Coronary artery (tissue), 2 donors: Measurements from ENCODE around the gene PSD2.
A peak's percentile ranks its signal among the peaks of the same experiment; 100 is the strongest.

Experiments
- DNase-seq: peaks from one replicate; pipeline ENCODE4 v3.0.0-alpha.2; 2017; ENCODE audit warnings: low spot score
- H3K27ac ChIP-seq, 2 donors: fragments of 200-600 bp; sonication (generic); one replicate each; pipeline ENCODE4 v1.5.1; 2016 to 2019
- H3K4me3 ChIP-seq: fragments of 200-600 bp; sonication (generic); 2 replicates; pipeline ENCODE4 v1.5.1; 2016; ENCODE audit warnings: mild to moderate bottlenecking, moderate library complexity
- CTCF ChIP-seq: fragments of 200-600 bp; sonication (generic); IDR thresholded peaks from one replicate; pipeline ENCODE4 v1.5.1; 2019; ENCODE audit warnings: antibody characterized with exemption

The PSD2 gene

GRCh38 chr5:139795074-139796001 lies at the start of gene PSD2:
Gene PSD2, plus strand, starts transcription at chr5:139795808. Its CDS starts 13,633 bp downstream, at chr5:139809441.
- no peak for DNase-seq
- no peak for TF ChIP-seq CTCF
- no peak within 1 kb of the TSS for H3K27ac ChIP-seq
- H3K4me3 ChIP-seq: peak within 1 kb of the TSS; percentile 77

- Histone ChIP-seq H3K27ac (peak overlapping the region; percentile 25 to 86), H3K4me3 (peak overlapping the region; percentile 75)
- no peak for DNase-seq
- no peak for TF ChIP-seq CTCF
These were observed 48.7 kb upstream of the PSD2 start for GRCh38 chr5:139746691-139747582.

GRCh38 chr5:139747583-139748504 lies 47.8 kb upstream of the PSD2 start:
- H3K27ac ChIP-seq: peak overlapping the region; percentile 23 to 25
- H3K4me3 ChIP-seq: peak overlapping the region; percentile 75
- no peak for DNase-seq
- no peak for TF ChIP-seq CTCF

- no peak for TF ChIP-seq CTCF
- H3K4me3 ChIP-seq: no peak overlapping the region
- no peak overlapping the region for H3K27ac ChIP-seq
- no peak for DNase-seq
These were observed 47.1 kb upstream of the PSD2 start for GRCh38 chr5:139748505-139748826.

- H3K27ac ChIP-seq: no peak overlapping the region
- DNase-seq: no peak
- H3K4me3 ChIP-seq: no peak overlapping the region
These were observed 46.4 kb upstream of the PSD2 start for GRCh38 chr5:139749242-139749641.

More at GRCh38 chr5:139749242-139749641, 46.4 kb upstream of the PSD2 start:
- TF ChIP-seq CTCF: no peak
